PC-3 (cell line): ENCODE results near the gene TMEM256.

ENCODE experiments used
- CTCF ChIP-seq: fragments of 300-600 bp; sonication (generic); conservative IDR thresholded peaks from 2 replicates; pipeline ENCODE4 v1.5.1; 2017; ENCODE audit warnings: antibody characterized with exemption, low read depth, mild to moderate bottlenecking, low read length
- EZH2 ChIP-seq: fragments of 300-600 bp; sonication (generic); IDR thresholded peaks from one replicate; pipeline ENCODE4 v1.6.1; 2017; ENCODE audit warnings: antibody characterized with exemption, mild to moderate bottlenecking, low read length; ENCODE audit not compliant: unreplicated experiment
- EZH2phosphoT487 ChIP-seq: fragments of 300-600 bp; sonication (generic); IDR thresholded peaks from 2 replicates; pipeline ENCODE4 v1.6.1; 2018; ENCODE audit warnings: mild to moderate bottlenecking, antibody characterized with exemption, low read length, borderline replicate concordance

GRCh38 chr17:7354262-7354843, 49.5 kb downstream of the TMEM256 start:
- TF ChIP-seq CTCF (no peak), EZH2 (no peak), EZH2phosphoT487 (no peak)
